Ishikawa (cell line): ENCODE data around the gene UPF2.

Experiments used
- FOXM1 ChIP-seq: IDR thresholded peaks from 2 replicates; pipeline ENCODE4 v1.6.1; 2012; ENCODE audit warnings: low read depth, borderline replicate concordance
- RAD21 ChIP-seq: IDR thresholded peaks from 2 replicates; pipeline ENCODE4 v1.6.1; 2012; ENCODE audit warnings: low read depth
- TEAD4 ChIP-seq: IDR thresholded peaks from 2 replicates; pipeline ENCODE4 v1.6.1; 2012
- TF ChIP-seq, protein P1 (sequence below): IDR thresholded peaks from 2 replicates; pipeline ENCODE4 v1.6.1; 2012

DNA sequence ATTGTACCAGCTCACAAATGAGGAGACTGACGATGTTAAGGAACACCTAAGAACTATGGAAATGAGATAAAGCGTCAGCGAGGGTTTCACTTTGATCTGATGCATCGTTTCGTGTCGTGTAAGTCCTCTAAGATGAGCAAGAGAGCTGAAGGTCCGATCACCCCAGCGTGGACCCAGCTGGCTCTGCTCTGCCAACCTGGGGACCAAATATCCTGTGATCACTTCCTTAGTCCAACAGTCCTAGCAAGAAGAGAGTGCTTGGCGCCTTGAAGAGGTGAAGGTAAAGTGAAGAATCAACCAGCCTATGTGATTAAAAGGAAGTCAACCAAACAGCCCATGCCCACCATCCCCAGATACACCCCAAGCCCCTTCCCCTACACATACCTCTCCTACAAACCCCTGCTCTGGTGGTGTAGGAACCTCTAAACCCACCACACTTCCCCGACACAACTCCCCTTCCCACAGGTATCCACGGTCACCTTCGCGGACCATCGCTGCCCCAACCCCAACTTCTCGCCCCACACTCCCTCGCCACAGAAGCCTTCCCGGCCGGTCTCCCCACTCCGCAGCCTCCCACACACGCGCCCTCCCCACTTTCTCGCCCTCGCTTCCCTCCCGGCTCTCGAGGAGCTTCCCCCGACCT lies 722 bp downstream of the UPF2 start:
- TF ChIP-seq, protein P1, sequence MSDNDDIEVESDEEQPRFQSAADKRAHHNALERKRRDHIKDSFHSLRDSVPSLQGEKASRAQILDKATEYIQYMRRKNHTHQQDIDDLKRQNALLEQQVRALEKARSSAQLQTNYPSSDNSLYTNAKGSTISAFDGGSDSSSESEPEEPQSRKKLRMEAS: no peak
- TF ChIP-seq TEAD4: no peak
- no peak for TF ChIP-seq FOXM1
- TF ChIP-seq RAD21: no peak
